ENCODE measurements around the gene CD2BP2. TPM values are rescaled to one million over a fixed set of nuclear protein-coding genes. Genes with fewer than 3 reads are reported as not detected.
A peak's percentile ranks its signal among the peaks of the same experiment; 100 is the strongest.

CD2BP2 gene
- total and polyA plus RNA-seq, 2 of the 13 experiments (the other 11 are each of a cell fraction or from before 2014, with no cell fraction given), result 24.9 to 54.6 TPM

DNA sequence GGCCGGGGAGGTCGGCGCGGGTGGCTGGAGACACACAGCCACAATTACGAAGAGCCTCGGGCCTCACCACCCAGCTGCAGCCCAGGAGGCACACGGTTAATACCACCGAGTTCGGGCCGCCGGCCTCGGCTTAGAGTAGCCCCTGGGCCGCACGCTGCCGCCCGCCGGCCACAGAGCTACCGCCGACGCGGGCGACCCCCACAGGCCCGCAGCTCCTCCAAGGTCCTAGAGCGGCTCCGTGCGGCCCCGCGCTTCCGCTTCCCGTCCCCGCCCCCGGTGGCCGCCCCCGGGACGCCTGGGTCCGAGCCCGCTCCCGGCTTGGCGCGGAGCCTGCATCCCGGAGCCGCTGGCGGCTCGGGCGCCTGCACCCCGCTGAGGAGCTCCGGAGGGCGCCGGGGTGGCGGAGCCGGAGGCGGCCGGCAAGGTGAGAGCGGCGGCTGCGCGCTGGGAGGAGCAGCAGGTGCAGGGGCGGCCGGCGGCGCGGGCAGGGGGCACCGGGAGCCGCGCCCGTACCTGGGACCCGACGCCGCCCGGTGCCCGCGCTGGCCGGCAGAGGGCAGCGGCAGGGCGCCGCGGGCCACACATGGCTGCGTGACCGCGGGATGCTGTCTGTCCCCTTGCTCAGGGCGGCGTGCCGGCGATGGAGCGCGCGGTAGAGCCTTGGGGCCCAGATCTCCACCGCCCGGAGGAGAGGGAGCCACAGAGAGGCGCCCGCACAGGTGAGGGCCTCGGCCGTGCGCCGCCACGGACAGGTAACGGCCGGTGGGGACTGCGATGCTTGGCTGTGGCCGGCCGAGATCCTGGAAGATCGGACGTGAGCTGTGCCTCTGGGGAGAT is 40.3 kb upstream of the CD2BP2 start, which contains the start of gene ZNF48 (continued):
- TF ChIP-seq, protein P1, sequence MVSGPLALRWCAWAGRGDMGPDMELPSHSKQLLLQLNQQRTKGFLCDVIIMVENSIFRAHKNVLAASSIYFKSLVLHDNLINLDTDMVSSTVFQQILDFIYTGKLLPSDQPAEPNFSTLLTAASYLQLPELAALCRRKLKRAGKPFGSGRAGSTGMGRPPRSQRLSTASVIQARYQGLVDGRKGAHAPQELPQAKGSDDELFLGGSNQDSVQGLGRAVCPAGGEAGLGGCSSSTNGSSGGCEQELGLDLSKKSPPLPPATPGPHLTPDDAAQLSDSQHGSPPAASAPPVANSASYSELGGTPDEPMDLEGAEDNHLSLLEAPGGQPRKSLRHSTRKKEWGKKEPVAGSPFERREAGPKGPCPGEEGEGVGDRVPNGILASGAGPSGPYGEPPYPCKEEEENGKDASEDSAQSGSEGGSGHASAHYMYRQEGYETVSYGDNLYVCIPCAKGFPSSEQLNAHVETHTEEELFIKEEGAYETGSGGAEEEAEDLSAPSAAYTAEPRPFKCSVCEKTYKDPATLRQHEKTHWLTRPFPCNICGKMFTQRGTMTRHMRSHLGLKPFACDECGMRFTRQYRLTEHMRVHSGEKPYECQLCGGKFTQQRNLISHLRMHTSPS (CRISPR knock-in tag; IDR thresholded peaks at IDR 0.05; ENCODE audit: low read depth), result no peak; the same call in 1 of the 2 replicates
- TF ChIP-seq HOXA7 (CRISPR knock-in tag; IDR thresholded peaks at IDR 0.05) (no peak), JARID2 (CRISPR knock-in tag; IDR thresholded peaks at IDR 0.05; ENCODE audit: insufficient replicate concordance) (peak; percentile 25), ZC3H4 (CRISPR knock-in tag; IDR thresholded peaks at IDR 0.05; ENCODE audit: borderline replicate concordance) (no peak), TCF7L2 (IDR thresholded peaks at IDR 0.05; ENCODE audit: low read depth, low read length) (no peak), ZNF331 (CRISPR knock-in tag; IDR thresholded peaks at IDR 0.05) (peak; percentile 77), ZNF225 (CRISPR knock-in tag; IDR thresholded peaks at IDR 0.05) (peak; percentile 46), AGO1 (IDR thresholded peaks at IDR 0.05; ENCODE audit: low read depth, low read length, poor library complexity, severe bottlenecking) (peak; percentile 38)
- TF ChIP-seq, protein P2, sequence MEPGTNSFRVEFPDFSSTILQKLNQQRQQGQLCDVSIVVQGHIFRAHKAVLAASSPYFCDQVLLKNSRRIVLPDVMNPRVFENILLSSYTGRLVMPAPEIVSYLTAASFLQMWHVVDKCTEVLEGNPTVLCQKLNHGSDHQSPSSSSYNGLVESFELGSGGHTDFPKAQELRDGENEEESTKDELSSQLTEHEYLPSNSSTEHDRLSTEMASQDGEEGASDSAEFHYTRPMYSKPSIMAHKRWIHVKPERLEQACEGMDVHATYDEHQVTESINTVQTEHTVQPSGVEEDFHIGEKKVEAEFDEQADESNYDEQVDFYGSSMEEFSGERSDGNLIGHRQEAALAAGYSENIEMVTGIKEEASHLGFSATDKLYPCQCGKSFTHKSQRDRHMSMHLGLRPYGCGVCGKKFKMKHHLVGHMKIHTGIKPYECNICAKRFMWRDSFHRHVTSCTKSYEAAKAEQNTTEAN (CRISPR knock-in tag; conservative IDR thresholded peaks at IDR 0.05), result peak; percentile 57; the same call in 1 of the 2 replicates
- TF ChIP-seq, protein P3, sequence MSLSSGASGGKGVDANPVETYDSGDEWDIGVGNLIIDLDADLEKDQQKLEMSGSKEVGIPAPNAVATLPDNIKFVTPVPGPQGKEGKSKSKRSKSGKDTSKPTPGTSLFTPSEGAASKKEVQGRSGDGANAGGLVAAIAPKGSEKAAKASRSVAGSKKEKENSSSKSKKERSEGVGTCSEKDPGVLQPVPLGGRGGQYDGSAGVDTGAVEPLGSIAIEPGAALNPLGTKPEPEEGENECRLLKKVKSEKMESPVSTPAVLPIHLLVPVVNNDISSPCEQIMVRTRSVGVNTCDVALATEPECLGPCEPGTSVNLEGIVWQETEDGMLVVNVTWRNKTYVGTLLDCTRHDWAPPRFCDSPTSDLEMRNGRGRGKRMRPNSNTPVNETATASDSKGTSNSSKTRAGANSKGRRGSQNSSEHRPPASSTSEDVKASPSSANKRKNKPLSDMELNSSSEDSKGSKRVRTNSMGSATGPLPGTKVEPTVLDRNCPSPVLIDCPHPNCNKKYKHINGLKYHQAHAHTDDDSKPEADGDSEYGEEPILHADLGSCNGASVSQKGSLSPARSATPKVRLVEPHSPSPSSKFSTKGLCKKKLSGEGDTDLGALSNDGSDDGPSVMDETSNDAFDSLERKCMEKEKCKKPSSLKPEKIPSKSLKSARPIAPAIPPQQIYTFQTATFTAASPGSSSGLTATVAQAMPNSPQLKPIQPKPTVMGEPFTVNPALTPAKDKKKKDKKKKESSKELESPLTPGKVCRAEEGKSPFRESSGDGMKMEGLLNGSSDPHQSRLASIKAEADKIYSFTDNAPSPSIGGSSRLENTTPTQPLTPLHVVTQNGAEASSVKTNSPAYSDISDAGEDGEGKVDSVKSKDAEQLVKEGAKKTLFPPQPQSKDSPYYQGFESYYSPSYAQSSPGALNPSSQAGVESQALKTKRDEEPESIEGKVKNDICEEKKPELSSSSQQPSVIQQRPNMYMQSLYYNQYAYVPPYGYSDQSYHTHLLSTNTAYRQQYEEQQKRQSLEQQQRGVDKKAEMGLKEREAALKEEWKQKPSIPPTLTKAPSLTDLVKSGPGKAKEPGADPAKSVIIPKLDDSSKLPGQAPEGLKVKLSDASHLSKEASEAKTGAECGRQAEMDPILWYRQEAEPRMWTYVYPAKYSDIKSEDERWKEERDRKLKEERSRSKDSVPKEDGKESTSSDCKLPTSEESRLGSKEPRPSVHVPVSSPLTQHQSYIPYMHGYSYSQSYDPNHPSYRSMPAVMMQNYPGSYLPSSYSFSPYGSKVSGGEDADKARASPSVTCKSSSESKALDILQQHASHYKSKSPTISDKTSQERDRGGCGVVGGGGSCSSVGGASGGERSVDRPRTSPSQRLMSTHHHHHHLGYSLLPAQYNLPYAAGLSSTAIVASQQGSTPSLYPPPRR (CRISPR knock-in tag; IDR thresholded peaks at IDR 0.05; ENCODE audit: borderline replicate concordance), result no peak
- TF ChIP-seq, protein P4, sequence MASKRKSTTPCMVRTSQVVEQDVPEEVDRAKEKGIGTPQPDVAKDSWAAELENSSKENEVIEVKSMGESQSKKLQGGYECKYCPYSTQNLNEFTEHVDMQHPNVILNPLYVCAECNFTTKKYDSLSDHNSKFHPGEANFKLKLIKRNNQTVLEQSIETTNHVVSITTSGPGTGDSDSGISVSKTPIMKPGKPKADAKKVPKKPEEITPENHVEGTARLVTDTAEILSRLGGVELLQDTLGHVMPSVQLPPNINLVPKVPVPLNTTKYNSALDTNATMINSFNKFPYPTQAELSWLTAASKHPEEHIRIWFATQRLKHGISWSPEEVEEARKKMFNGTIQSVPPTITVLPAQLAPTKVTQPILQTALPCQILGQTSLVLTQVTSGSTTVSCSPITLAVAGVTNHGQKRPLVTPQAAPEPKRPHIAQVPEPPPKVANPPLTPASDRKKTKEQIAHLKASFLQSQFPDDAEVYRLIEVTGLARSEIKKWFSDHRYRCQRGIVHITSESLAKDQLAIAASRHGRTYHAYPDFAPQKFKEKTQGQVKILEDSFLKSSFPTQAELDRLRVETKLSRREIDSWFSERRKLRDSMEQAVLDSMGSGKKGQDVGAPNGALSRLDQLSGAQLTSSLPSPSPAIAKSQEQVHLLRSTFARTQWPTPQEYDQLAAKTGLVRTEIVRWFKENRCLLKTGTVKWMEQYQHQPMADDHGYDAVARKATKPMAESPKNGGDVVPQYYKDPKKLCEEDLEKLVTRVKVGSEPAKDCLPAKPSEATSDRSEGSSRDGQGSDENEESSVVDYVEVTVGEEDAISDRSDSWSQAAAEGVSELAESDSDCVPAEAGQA (IDR thresholded peaks at IDR 0.05; ENCODE audit: low read depth), result peak; percentile 39; the same call in 1 of the 2 replicates
- TF ChIP-seq, protein P4 (CRISPR knock-in tag; IDR thresholded peaks at IDR 0.05; ENCODE audit: borderline replicate concordance), result peak; percentile 48; the same call in 1 of the 2 replicates
